ENCODE measurements around the gene PIP5K1A.

DNA sequence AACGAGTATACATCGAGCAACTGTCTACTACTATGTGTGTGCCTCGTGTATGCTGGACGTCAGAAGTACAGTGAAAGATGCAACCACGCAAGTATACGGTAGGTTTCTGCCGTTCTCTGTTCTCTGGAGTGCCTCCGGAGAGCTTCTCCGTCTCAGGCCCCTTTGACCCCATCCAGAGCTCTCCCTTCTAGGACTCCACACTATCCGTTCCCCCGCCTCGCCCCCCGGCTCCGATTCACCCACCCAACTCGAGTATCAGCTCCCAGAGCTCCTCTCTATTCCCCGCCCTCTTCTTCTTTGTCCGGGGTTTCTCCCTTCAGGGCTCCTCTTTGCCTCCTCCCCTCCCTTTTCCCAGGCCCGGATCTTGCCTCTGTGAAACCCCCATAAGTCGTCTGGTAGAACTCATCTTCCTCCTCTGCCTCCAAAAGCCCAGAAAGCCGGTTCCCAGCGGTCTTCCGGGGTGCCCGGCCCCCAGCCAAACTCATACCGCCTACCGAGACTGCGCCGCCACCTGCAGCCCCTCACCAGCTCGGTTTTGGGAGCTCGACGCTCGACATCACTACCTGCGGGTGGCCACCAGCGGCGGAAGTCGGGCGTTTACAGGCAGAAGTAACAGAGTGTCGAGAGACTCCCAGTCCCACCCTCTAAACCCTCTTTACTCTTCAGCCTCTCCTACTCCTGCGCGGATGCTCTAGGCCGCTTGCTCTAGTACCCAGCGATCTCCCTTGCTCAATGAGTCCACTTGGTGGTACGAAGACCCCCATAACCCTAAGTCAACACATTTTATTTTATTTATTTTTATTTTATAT, 8.5 kb upstream of the PIP5K1A start, which contains the start of gene VPS72:
- TF ChIP-seq POLR2A (IDR thresholded peaks at IDR 0.05), result peak; percentile 48 to 58
- TF ChIP-seq, protein P1, sequence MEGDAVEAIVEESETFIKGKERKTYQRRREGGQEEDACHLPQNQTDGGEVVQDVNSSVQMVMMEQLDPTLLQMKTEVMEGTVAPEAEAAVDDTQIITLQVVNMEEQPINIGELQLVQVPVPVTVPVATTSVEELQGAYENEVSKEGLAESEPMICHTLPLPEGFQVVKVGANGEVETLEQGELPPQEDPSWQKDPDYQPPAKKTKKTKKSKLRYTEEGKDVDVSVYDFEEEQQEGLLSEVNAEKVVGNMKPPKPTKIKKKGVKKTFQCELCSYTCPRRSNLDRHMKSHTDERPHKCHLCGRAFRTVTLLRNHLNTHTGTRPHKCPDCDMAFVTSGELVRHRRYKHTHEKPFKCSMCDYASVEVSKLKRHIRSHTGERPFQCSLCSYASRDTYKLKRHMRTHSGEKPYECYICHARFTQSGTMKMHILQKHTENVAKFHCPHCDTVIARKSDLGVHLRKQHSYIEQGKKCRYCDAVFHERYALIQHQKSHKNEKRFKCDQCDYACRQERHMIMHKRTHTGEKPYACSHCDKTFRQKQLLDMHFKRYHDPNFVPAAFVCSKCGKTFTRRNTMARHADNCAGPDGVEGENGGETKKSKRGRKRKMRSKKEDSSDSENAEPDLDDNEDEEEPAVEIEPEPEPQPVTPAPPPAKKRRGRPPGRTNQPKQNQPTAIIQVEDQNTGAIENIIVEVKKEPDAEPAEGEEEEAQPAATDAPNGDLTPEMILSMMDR (IDR thresholded peaks at IDR 0.05), result peak in 3 of 4 experiments; percentile 39 to 63 (median 44)

All from uterus (tissue), 2 donors.